H9 (cell line): ENCODE measurements around the gene SMAP1. TPM values are rescaled to one million over a fixed set of nuclear protein-coding genes. Genes with fewer than 3 reads are reported as not detected.
"Not testable (repeated sequence)": the region's sequence is repeated elsewhere in the genome, so short reads cannot be mapped to it uniquely, and the experiment has no call there.

Source experiments
- DNase-seq: peaks from one replicate; pipeline ENCODE4 v3.0.0-alpha.2; 2017
- H2AFZ ChIP-seq: one replicate; pipeline ENCODE4 v1.6.1; 2013; ENCODE audit warnings: mild to moderate bottlenecking, low read length, control low read depth, moderate library complexity
- H2AK5ac ChIP-seq: 2 replicates; pipeline ENCODE4 v1.6.1; 2013; ENCODE audit warnings: low read length, control low read depth, mixed read lengths; ENCODE audit not compliant: insufficient read length
- H2BK120ac ChIP-seq: one replicate; pipeline ENCODE4 v1.6.1; 2013; ENCODE audit warnings: low read depth, mild to moderate bottlenecking, low read length, control low read depth, inconsistent platforms; ENCODE audit not compliant: poor library complexity, severe bottlenecking
- H2BK12ac ChIP-seq: 2 replicates; pipeline ENCODE4 v1.6.1; 2013; ENCODE audit warnings: low read length, control low read depth, mixed read lengths, low read depth; ENCODE audit not compliant: insufficient read length
- H2BK15ac ChIP-seq: 2 replicates; pipeline ENCODE4 v1.6.1; 2013; ENCODE audit warnings: low read depth, low read length, control low read depth
- H2BK20ac ChIP-seq: one replicate; pipeline ENCODE4 v1.6.1; 2013; ENCODE audit warnings: low read depth, mild to moderate bottlenecking, low read length, control low read depth, inconsistent platforms; ENCODE audit not compliant: poor library complexity, severe bottlenecking
- H2BK5ac ChIP-seq: 2 replicates; pipeline ENCODE4 v1.6.1; 2013; ENCODE audit warnings: low read length, control low read depth, mixed read lengths; ENCODE audit not compliant: insufficient read length
- H3K14ac ChIP-seq: 2 replicates; pipeline ENCODE4 v1.6.1; 2013; ENCODE audit warnings: low read length, control low read depth; ENCODE audit not compliant: insufficient read depth
- H3K18ac ChIP-seq: 2 replicates; pipeline ENCODE4 v1.6.1; 2013; ENCODE audit warnings: low read depth, mild to moderate bottlenecking, mixed read lengths, low read length, control low read depth; ENCODE audit not compliant: insufficient read length
- H3K23ac ChIP-seq: 2 replicates; pipeline ENCODE4 v1.6.1; 2013; ENCODE audit warnings: low read length, control low read depth, mixed read lengths, low read depth; ENCODE audit not compliant: insufficient read length
- H3K23me2 ChIP-seq: 2 replicates; pipeline ENCODE4 v1.6.1; 2013; ENCODE audit warnings: low read depth, mild to moderate bottlenecking, mixed read lengths, low read length, control low read depth; ENCODE audit not compliant: insufficient read length, poor library complexity, severe bottlenecking
- H3K27ac ChIP-seq: 2 replicates; pipeline ENCODE4 v1.5.1; 2013; ENCODE audit warnings: low read length, control low read depth, mixed read lengths, low read depth; ENCODE audit not compliant: insufficient read length
- H3K27me3 ChIP-seq: 2 replicates; pipeline ENCODE4 v1.6.1; 2013; ENCODE audit warnings: low read length, control low read depth, inconsistent platforms; ENCODE audit not compliant: insufficient read depth
- H3K4ac ChIP-seq: 2 replicates; pipeline ENCODE4 v1.6.1; 2013; ENCODE audit warnings: low read depth, mild to moderate bottlenecking, control low read depth, inconsistent platforms, low read length, moderate library complexity
- H3K4me1 ChIP-seq: 2 replicates; pipeline ENCODE4 v1.6.1; 2013; ENCODE audit warnings: low read length, control low read depth, inconsistent platforms; ENCODE audit not compliant: insufficient read depth
- H3K4me2 ChIP-seq: 2 replicates; pipeline ENCODE4 v1.6.1; 2013; ENCODE audit warnings: low read length, control low read depth, mixed read lengths; ENCODE audit not compliant: insufficient read length, insufficient read depth
- H3K56ac ChIP-seq: 2 replicates; pipeline ENCODE4 v1.6.1; 2013; ENCODE audit warnings: low read depth, mild to moderate bottlenecking, mixed read lengths, low read length, control low read depth; ENCODE audit not compliant: insufficient read length
- H3K79me1 ChIP-seq: 2 replicates; pipeline ENCODE4 v1.6.1; 2013; ENCODE audit warnings: low read depth, mild to moderate bottlenecking, moderate library complexity, low read length, control low read depth, inconsistent platforms; ENCODE audit not compliant: insufficient read depth, poor library complexity, severe bottlenecking
- H3K79me2 ChIP-seq: 2 replicates; pipeline ENCODE4 v1.6.1; 2013; ENCODE audit warnings: low read length, control low read depth, inconsistent platforms; ENCODE audit not compliant: insufficient read depth
- H3K9ac ChIP-seq: 2 replicates; pipeline ENCODE4 v1.6.1; 2013; ENCODE audit warnings: low read length, control low read depth, mixed read lengths; ENCODE audit not compliant: insufficient read length; ENCODE audit errors: extremely low read depth
- H3K9me3 ChIP-seq: one replicate; pipeline ENCODE4 v1.6.1; 2013; ENCODE audit warnings: low read depth, low read length, inconsistent platforms; ENCODE audit not compliant: control insufficient read depth
- H3T11ph ChIP-seq: one replicate; pipeline ENCODE4 v1.6.1; 2013; ENCODE audit warnings: mild to moderate bottlenecking, low read length, control low read depth, inconsistent platforms
- H4K20me1 ChIP-seq: one replicate; pipeline ENCODE4 v1.6.1; 2013; ENCODE audit not compliant: control insufficient read depth, insufficient read length, insufficient read depth
- H4K5ac ChIP-seq: 2 replicates; pipeline ENCODE4 v1.6.1; 2013; ENCODE audit warnings: low read depth, mild to moderate bottlenecking, mixed read lengths, low read length, control low read depth; ENCODE audit not compliant: insufficient read length
- H4K8ac ChIP-seq: replicated peaks from 2 replicates; pipeline ENCODE4 v1.6.1; 2013; ENCODE audit warnings: low read length, control low read depth, mixed read lengths, low read depth; ENCODE audit not compliant: insufficient read length
- H4K91ac ChIP-seq: 2 replicates; pipeline ENCODE4 v1.6.1; 2013; ENCODE audit warnings: low read depth, mild to moderate bottlenecking, moderate library complexity, mixed read lengths, low read length, control low read depth; ENCODE audit not compliant: insufficient read length
- H3K27ac Mint-ChIP-seq, 3 experiments: 2 replicates in 2 of 3; 3 replicates in 1 of 3; pipeline ENCODE4 v1.8.0; 2020 to 2021; ENCODE audit warnings: mixed read lengths in 3 of 3, mild to moderate bottlenecking in 1 of 3, moderate library complexity in 1 of 3
- H3K27me3 Mint-ChIP-seq: 2 replicates; pipeline ENCODE4 v1.8.0; 2021; ENCODE audit warnings: low read depth, mild to moderate bottlenecking, moderate library complexity, mixed read lengths
- H3K36me3 Mint-ChIP-seq, 3 experiments: 2 replicates in 2 of 3; 3 replicates in 1 of 3; pipeline ENCODE4 v1.8.0; 2020 to 2021; ENCODE audit warnings: low read depth in 3 of 3, mixed read lengths in 3 of 3; ENCODE audit not compliant: insufficient read depth in 1 of 3
- H3K4me1 Mint-ChIP-seq, 2 experiments: 2 replicates each; pipeline ENCODE4 v1.8.0; 2020; ENCODE audit warnings: mixed read lengths in 2 of 2
- H3K4me3 Mint-ChIP-seq, 2 experiments: 2 replicates in 1 of 2; 3 replicates in 1 of 2; pipeline ENCODE4 v1.8.0; 2020 to 2021; ENCODE audit warnings: mild to moderate bottlenecking in 2 of 2, mixed read lengths in 2 of 2, moderate library complexity in 1 of 2
- H3K9me3 Mint-ChIP-seq, 2 experiments: 2 replicates in 1 of 2; 3 replicates in 1 of 2; pipeline ENCODE4 v1.8.0; 2020; ENCODE audit warnings: mild to moderate bottlenecking in 2 of 2, mixed read lengths in 2 of 2, moderate library complexity in 1 of 2
- WGBS: extraction: QIAGEN DNeasy Blood & Tissue Kit; methylation state at CpG from one replicate; pipeline ENCODE4 v1.1.7; 2013; ENCODE audit warnings: missing lambda C conversion rate, low lambda C conversion rate, mixed read lengths; ENCODE audit not compliant: insufficient read length; ENCODE audit errors: extremely low coverage; 5-methylcytosine and 5-hydroxymethylcytosine counted together
- total RNA-seq: library from RNA; stranded (reverse); gene quantifications from 2 replicates; pipeline ENCODE4 v1.2.1, GENCODE V29; 2021

The SMAP1 gene
- total RNA-seq, 1 experiment from 2014 or later, result 29.3 TPM

DNA sequence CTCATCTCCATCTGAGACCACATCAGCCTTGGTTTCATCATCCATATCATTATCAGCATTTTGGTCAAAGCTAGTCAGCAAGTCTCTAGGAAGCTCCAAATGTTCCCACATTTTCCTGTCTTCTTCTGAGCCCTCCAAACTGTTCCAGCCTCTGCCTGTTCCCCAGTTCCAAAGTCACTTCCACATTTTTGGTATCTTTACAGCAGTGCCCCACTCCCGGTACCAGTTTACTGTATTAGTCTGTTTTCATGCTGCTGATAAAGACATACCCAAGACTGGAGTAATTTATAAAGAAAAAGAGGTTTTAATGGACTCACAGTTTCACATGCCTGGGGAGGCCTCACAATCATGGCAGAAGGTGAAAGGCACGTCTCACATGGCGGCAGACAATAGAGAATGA, 74.8 kb downstream of the SMAP1 start:
- H2BK15ac ChIP-seq, H3K27me3 ChIP-seq, H3K4me2 ChIP-seq, H2BK120ac ChIP-seq, H3K9ac ChIP-seq, H4K5ac ChIP-seq, H2AK5ac ChIP-seq, H3T11ph ChIP-seq, H3K4me1 Mint-ChIP-seq, H3K4me1 ChIP-seq, H3K27me3 Mint-ChIP-seq, DNase-seq, H3K79me1 ChIP-seq, H4K91ac ChIP-seq, H2BK12ac ChIP-seq, H2BK5ac ChIP-seq, H3K27ac Mint-ChIP-seq, H4K20me1 ChIP-seq, H2AFZ ChIP-seq, H3K4me3 Mint-ChIP-seq, H3K18ac ChIP-seq, H2BK20ac ChIP-seq, H3K79me2 ChIP-seq, H3K56ac ChIP-seq, H3K27ac ChIP-seq, H3K23ac ChIP-seq, H3K4ac ChIP-seq, H4K8ac ChIP-seq, H3K14ac ChIP-seq, H3K23me2 ChIP-seq, H3K9me3 ChIP-seq: not testable (repeated sequence)
- H3K9me3 Mint-ChIP-seq, result peaks cover 29 to 39% of the 10 kb centered on the region in 2 experiments
- H3K36me3 Mint-ChIP-seq, result peaks cover 39 to 47% (median 42%) of the 10 kb centered on the region in 3 experiments
- no CpG with 5 or more reads among the region's 3 CpGs for WGBS
